GM21576 (cell line): Measurements from ENCODE around the gene MARCO.
"Not testable (repeated sequence)": the region's sequence is repeated elsewhere in the genome, so short reads cannot be mapped to it uniquely, and the experiment has no call there.

ENCODE experiments used
- ATAC-seq: cut with Tn5 transposase; IDR thresholded peaks from one replicate; pipeline ENCODE4 v1.9.1; 2021; ENCODE audit warnings: mild to moderate bottlenecking, moderate library complexity; ENCODE audit not compliant: unreplicated experiment

MARCO gene

DNA sequence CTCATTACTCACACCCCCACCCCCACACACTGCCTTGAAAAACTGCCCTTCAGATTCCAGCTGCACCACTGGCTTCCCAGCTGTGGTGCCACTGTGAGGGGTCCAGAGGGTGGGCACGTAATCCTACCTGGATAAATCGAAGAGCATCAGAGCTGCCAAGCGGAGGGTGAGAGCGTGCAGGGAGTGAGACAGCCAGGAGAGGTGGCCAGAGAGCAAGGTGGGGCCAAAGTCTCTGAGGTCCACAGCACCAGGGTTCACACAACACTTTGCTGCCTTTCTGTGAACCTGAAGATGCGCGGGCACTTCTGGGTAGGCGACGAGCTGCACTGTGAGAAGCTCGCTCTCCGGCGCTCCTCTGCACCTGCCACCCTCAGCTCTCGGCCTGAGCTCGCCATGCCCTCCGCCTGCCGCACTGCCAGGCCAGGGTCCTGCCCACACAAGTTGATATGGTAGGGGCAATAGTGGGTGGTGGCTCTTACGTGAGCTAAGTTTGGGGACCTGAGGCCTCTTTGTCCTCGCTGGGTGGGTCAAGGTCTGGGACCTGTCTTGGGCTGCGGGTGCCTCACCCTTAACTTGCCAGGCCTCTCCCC is 83.9 kb downstream of the MARCO start:
- ATAC-seq: no peak

GRCh38 chr2:119026890-119027289 is 84.9 kb downstream of the MARCO start:
- ATAC-seq: no peak

DNA sequence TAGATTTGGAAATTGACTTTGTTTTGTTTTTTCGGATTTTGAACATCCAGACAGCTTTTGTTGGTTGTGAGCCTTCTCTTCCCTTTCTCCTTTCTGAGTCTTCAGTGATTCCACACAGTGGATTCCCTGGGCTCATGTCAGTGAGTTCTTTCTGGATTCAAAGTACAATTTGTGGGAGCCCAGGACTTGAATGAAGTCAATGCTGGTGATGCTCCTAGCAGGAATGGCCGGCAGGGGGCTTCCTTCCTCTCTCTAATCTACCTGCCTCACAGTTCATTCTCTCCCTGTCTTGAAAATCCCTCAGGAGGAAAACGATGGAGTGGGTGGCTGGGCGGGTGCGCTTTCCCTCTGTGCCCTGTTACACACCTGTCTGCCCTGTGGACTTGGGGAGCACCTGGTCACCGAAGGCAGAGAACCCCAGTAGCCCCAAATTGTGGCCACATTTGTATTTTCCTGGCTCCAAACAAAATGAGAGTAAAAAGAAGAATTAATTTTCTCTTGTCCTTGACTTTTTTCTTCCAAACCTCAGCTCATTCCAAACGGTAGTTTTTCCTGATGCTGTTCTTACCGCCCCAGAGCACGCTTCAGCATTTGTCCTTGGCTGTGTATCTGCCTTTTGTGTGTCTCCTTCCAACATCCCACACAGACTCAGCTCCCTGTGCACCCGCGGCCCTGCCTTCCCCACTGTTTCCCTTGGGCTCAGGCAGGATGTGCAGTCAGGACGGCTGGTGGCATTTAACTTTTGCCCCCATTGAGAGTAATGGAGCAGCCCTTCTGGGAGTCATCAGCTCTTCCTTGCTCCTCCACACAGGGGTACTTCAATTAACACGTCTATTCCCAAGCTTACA is 86.6 kb downstream of the MARCO start:
- ATAC-seq: no peak

- ATAC-seq: no peak
Observed at GRCh38 chr2:119029297-119029696, 87.3 kb downstream of the MARCO start.

- ATAC-seq: not testable (repeated sequence)
Observed at GRCh38 chr2:119037922-119038321, 95.9 kb downstream of the MARCO start.

- no peak for ATAC-seq
Observed at GRCh38 chr2:119040730-119041129, 98.7 kb downstream of the MARCO start.
